Measurements from ENCODE around the gene WASHC1. TPM values are rescaled to one million over a fixed set of nuclear protein-coding genes. Genes with fewer than 3 reads are reported as not detected.
"Not testable (repeated sequence)": the region's sequence is repeated elsewhere in the genome, so short reads cannot be mapped to it uniquely, and the experiment has no call there.

WASHC1 gene
- total RNA-seq, 2 donors from 2014 or later: 8.8 to 12.2 TPM

DNA sequence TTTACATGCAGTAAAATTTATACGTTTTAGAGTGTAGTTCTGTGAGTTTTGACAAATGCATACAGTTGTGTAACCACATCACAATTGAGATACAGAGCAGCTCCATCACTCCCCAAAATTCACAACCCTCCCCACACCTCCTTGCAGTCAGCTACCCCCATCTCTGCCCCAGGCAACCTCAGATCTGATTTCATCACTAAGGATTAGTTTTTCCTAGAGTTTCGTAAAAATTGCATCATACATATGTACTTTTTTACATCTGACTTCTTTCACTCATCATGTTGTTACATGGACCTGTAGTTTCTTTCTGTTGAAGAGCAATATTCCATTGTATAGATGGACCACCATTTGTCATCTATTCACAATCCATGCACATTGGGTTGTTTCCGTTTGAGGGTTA is 14.4 kb upstream of the WASHC1 start:
- intact Hi-C loops (cut with DNase I); H3K27me3 ChIP-seq; H3K36me3 ChIP-seq; DNase-seq; H3K4me3 ChIP-seq; H3K9ac ChIP-seq (ENCODE audit: low read depth in 2 of 2, low read length in 2 of 2); H3K27ac ChIP-seq; H3K4me1 ChIP-seq; H3K9me3 ChIP-seq: not testable (repeated sequence)

DNA sequence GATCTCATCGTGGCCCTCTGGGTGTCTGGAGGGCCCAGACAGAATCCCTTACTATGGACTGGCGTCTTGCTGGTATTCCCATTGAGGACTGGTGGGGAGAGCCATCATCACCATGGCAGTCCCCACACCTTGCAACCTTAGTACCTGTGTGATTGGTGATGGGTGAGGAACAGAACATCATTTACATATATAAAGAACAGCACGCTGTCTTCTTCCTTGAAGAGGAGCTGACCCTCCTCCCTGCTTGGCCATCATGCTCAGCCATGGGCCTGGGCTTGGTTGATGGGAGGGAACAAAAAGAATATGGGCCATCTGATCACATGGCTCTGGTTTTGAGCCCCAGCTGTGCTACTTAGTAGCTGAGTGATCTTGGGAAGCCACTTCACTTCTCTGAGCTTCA is 13.9 kb upstream of the WASHC1 start:
- H3K4me3 ChIP-seq; H3K9ac ChIP-seq (ENCODE audit: low read depth in 2 of 2, low read length in 2 of 2); DNase-seq; H3K36me3 ChIP-seq; intact Hi-C loops (cut with DNase I); H3K27me3 ChIP-seq; H3K9me3 ChIP-seq; H3K4me1 ChIP-seq; H3K27ac ChIP-seq: not testable (repeated sequence)

DNA sequence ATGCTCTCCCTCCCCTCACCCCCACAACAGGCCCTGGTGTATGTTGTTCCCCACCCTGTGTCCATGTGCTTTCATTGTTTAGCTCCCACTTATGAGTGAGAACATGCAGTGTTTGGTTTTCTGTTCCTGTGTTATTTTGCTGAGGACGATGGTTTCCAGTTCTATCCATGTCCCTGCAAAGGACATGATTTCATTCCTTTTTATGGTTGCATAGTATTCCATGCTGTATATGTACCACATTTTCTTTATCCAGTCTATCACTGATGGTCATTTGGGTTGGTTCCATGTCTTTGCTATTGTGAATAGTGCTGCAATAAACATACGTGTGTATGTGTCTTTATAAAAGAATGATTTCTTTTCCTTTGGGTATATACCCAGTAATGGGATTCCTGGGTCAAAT is 12.6 kb upstream of the WASHC1 start:
- H3K36me3 ChIP-seq; H3K27ac ChIP-seq; H3K4me1 ChIP-seq; H3K9ac ChIP-seq (ENCODE audit: low read depth in 2 of 2, low read length in 2 of 2); H3K4me3 ChIP-seq; DNase-seq; H3K9me3 ChIP-seq; intact Hi-C loops (cut with DNase I); H3K27me3 ChIP-seq: not testable (repeated sequence)

GRCh38 chr9:41261-41676 is 12.0 kb upstream of the WASHC1 start:
- H3K27ac ChIP-seq; intact Hi-C loops (cut with DNase I); H3K4me3 ChIP-seq; DNase-seq; H3K36me3 ChIP-seq; H3K4me1 ChIP-seq; H3K9ac ChIP-seq (ENCODE audit: low read depth in 2 of 2, low read length in 2 of 2); H3K9me3 ChIP-seq; H3K27me3 ChIP-seq: not testable (repeated sequence)

- H3K36me3 ChIP-seq; H3K9ac ChIP-seq (ENCODE audit: low read depth in 2 of 2, low read length in 2 of 2); DNase-seq; H3K4me1 ChIP-seq; H3K9me3 ChIP-seq; H3K27ac ChIP-seq; H3K4me3 ChIP-seq; intact Hi-C loops (cut with DNase I); H3K27me3 ChIP-seq: not testable (repeated sequence)
Observed at GRCh38 chr9:32308-32707, 3.1 kb upstream of the WASHC1 start.

- H3K4me1 ChIP-seq; H3K27ac ChIP-seq; H3K36me3 ChIP-seq; H3K9me3 ChIP-seq; H3K27me3 ChIP-seq; DNase-seq; intact Hi-C loops (cut with DNase I); H3K4me3 ChIP-seq: not testable (repeated sequence)
- peak overlapping the region in 1 of 2 donors; percentile 43 for H3K9ac ChIP-seq (ENCODE audit: low read depth in 2 of 2, low read length in 2 of 2)
Observed at GRCh38 chr9:28775-29174, 481 bp downstream of the WASHC1 start.

DNA sequence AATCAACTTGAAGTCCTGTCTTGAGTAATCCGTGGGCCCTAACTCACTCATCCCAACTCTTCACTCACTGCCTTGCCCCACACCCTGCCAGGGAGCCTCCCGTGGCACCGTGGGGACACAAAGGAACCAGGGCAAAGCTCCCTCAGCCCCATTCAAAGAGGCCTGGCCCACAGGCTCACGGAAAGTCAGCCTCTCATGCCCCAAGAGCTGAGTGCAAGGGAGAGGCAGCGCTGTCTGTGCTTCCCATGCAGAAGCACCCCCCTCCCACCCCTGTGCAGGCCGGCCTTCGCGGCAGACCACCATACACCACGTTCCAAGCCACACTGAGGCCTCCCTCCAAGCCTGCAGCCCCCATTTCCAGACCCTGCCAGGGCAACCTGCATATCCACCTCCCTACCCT is 7.6 kb downstream of the WASHC1 start:
- DNase-seq; H3K4me1 ChIP-seq; H3K36me3 ChIP-seq; H3K27me3 ChIP-seq; H3K9ac ChIP-seq (ENCODE audit: low read depth in 2 of 2, low read length in 2 of 2); H3K4me3 ChIP-seq; H3K9me3 ChIP-seq; H3K27ac ChIP-seq; intact Hi-C loops (cut with DNase I): not testable (repeated sequence)

DNA sequence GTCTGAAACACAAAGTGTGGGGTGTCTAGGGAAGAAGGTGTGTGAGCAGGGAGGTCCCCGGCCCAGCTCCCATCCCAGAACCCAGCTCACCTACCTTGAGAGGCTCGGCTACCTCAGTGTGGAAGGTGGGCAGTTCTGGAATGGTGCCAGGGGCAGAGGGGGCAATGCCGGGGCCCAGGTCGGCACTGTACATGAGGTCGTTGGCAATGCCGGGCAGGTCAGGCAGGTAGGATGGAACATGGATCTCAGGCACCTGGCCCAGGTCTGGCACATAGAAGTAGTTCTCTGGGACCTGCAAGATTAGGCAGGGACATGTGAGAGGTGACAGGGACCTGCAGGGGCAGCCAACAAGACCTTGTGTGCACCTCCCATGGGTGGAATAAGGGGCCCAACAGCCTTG is 12.4 kb downstream of the WASHC1 start:
- H3K4me3 ChIP-seq; H3K27me3 ChIP-seq; H3K9ac ChIP-seq (ENCODE audit: low read depth in 2 of 2, low read length in 2 of 2); H3K36me3 ChIP-seq; H3K27ac ChIP-seq; intact Hi-C loops (cut with DNase I); H3K9me3 ChIP-seq; H3K4me1 ChIP-seq; DNase-seq: not testable (repeated sequence)

DNA sequence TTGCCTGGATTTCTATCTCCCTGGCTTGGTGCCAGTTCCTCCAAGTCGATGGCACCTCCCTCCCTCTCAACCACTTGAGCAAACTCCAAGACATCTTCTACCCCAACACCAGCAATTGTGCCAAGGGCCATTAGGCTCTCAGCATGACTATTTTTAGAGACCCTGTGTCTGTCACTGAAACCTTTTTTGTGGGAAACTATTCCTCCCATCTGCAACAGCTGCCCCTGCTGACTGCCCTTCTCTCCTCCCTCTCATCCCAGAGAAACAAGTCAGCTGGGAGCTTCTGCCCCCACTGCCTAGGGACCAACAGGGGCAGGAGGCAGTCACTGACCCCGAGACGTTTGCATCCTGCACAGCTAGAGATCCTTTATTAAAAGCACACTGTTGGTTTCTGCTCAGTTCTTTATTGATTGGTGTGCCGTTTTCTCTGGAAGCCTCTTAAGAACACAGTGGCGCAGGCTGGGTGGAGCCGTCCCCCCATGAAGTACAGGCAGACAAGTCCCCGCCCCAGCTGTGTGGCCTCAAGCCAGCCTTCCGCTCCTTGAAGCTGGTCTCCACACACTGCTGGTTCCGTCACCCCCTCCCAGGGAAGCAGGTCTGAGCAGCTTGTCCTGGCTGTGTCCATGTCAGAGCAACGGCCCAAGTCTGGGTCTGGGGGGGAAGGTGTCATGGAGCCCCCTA is 15.0 kb downstream of the WASHC1 start:
- H3K27ac ChIP-seq; H3K9me3 ChIP-seq; H3K4me1 ChIP-seq; DNase-seq; H3K36me3 ChIP-seq; H3K9ac ChIP-seq (ENCODE audit: low read depth in 2 of 2, low read length in 2 of 2); H3K27me3 ChIP-seq; intact Hi-C loops (cut with DNase I); H3K4me3 ChIP-seq: not testable (repeated sequence)

DNA sequence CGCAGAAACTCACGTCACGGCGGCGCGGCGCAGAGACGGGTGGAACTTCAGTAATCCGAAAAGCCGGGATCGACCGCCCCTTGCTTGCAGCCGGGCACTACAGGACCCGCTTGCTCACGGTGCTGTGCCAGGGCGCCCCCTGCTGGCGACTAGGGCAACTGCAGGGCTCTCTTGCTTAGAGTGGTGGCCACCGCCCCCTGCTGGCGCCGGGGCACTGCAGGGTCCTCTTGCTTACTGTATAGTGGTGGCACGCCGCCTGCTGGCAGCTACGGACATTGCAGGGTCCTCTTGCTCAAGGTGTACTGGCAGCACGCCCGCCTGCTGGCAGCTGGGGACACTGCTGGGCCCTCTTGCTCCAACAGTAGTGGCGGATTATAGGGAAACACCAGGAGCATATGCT is 18.1 kb downstream of the WASHC1 start:
- H3K4me3 ChIP-seq; H3K27ac ChIP-seq; intact Hi-C loops (cut with DNase I); H3K9ac ChIP-seq (ENCODE audit: low read depth in 2 of 2, low read length in 2 of 2); H3K36me3 ChIP-seq; H3K27me3 ChIP-seq; H3K4me1 ChIP-seq; H3K9me3 ChIP-seq: not testable (repeated sequence)
- DNase-seq: peak; percentile 74

GRCh38 chr9:10653-11053 is 18.6 kb downstream of the WASHC1 start:
- H3K4me3 ChIP-seq; H3K4me1 ChIP-seq; H3K9me3 ChIP-seq; H3K27me3 ChIP-seq; H3K9ac ChIP-seq (ENCODE audit: low read depth in 2 of 2, low read length in 2 of 2); intact Hi-C loops (cut with DNase I); H3K27ac ChIP-seq; H3K36me3 ChIP-seq; DNase-seq: not testable (repeated sequence)

DNA sequence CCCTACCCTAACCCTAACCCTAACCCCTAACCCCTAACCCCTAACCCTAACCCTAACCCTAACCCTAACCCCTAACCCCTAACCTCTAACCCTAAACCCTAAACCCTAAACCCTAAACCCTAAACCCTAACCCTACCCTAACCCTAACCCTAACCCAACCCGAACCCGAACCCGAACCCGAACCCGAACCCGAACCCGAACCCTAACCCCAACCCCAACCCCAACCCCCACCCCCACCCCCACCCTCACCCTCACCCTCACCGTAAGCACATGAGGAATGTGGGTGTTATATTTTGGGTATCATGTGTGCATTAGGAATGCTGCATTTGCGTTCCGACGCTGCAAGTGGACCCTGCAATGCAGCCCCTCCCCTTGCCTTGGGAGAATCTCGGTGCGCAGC is 19.0 kb downstream of the WASHC1 start:
- H3K36me3 ChIP-seq; intact Hi-C loops (cut with DNase I); DNase-seq; H3K9me3 ChIP-seq; H3K4me1 ChIP-seq; H3K9ac ChIP-seq (ENCODE audit: low read depth in 2 of 2, low read length in 2 of 2); H3K4me3 ChIP-seq; H3K27ac ChIP-seq; H3K27me3 ChIP-seq: not testable (repeated sequence)

All from colonic mucosa (tissue), 4 donors.